ENCODE results near the gene TRPV4. TPM values are rescaled to one million over a fixed set of nuclear protein-coding genes. Genes with fewer than 3 reads are reported as not detected.

TRPV4 gene
- polyA plus RNA-seq, 2 donors, result 6.7 to 10.7 TPM

DNA sequence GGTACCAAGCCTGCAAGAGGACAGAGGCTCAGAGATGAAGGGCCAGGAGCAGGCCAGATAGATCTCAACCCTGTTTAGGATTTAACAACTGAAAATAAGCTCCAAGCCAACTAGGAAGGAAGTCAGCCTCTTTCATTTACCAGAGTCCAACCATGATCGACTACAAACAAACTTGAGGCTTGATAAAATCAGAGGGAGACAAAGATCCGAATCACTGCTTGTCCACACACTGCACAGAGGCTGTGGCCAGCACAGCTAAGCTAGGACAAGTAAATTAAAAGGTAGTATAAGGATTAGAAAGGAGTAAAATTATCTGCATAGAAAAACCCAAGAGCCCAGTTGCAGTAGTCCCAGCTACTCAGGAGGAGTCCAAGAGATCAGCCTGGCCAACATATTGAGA is 79.2 kb downstream of the TRPV4 start:
- Histone ChIP-seq H3K27me3 (ENCODE audit: control insufficient read depth in 1 of 2, insufficient read depth in 2 of 2, low read length in 2 of 2) (no peaks in the 10 kb centered on the region), H3K4me1 (ENCODE audit: control insufficient read depth in 2 of 2, insufficient read depth in 2 of 2, low read length in 1 of 2) (no peaks in the 10 kb centered on the region), H3K27ac (ENCODE audit: low read depth in 2 of 2, low read length in 1 of 2) (no peak overlapping the region), H3K36me3 (ENCODE audit: control insufficient read depth in 2 of 2, insufficient read depth in 2 of 2, low read length in 1 of 2) (no peaks in the 10 kb centered on the region), H3K9me3 (ENCODE audit: control insufficient read depth in 2 of 2, insufficient read depth in 1 of 2, low read depth in 1 of 2, low read length in 1 of 2) (peaks cover 0 to 2% of the 10 kb centered on the region in 2 donors), H3K4me3 (ENCODE audit: low read depth in 1 of 2, low read length in 2 of 2) (no peak overlapping the region)
- WGBS, 2 donors, result 35 to 52% methylated on average over 2 of the region's 2 CpGs

DNA sequence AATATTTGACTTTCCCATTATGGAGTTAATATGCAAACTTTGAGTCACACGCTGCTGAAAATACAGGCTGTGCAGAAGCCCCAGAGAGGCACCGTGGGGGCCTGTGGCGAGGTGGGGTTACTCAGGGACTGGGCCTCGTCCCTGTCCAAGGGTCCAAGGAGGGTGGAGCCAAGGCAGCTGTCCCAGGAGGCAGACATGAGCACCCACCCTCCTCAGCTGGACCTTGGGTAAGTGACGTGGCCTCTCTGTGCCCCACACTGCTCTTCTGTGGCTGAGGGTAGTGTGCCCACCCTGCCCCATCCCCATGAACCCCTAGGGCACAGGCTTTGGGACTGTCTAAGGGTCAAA is 80.2 kb downstream of the TRPV4 start:
- Histone ChIP-seq H3K27ac (ENCODE audit: low read depth in 2 of 2, low read length in 1 of 2) (no peak overlapping the region), H3K9me3 (ENCODE audit: control insufficient read depth in 2 of 2, insufficient read depth in 1 of 2, low read depth in 1 of 2, low read length in 1 of 2) (peaks cover 0 to 2% of the 10 kb centered on the region in 2 donors), H3K4me3 (ENCODE audit: low read depth in 1 of 2, low read length in 2 of 2) (no peak overlapping the region), H3K36me3 (ENCODE audit: control insufficient read depth in 2 of 2, insufficient read depth in 2 of 2, low read length in 1 of 2) (no peaks in the 10 kb centered on the region), H3K4me1 (ENCODE audit: control insufficient read depth in 2 of 2, insufficient read depth in 2 of 2, low read length in 1 of 2) (no peaks in the 10 kb centered on the region), H3K27me3 (ENCODE audit: control insufficient read depth in 1 of 2, insufficient read depth in 2 of 2, low read length in 2 of 2) (no peaks in the 10 kb centered on the region)
- 79 to 80% methylated on average over 5 of the region's 5 CpGs for WGBS, 2 donors

GRCh38 chr12:109752117-109753053 is 80.8 kb downstream of the TRPV4 start:
- no peaks in the 10 kb centered on the region for H3K36me3 ChIP-seq (ENCODE audit: control insufficient read depth in 2 of 2, insufficient read depth in 2 of 2, low read length in 1 of 2)
- H3K9me3 ChIP-seq (ENCODE audit: control insufficient read depth in 2 of 2, insufficient read depth in 1 of 2, low read depth in 1 of 2, low read length in 1 of 2), result peaks cover 0 to 2% of the 10 kb centered on the region in 2 donors
- no peaks in the 10 kb centered on the region for H3K4me1 ChIP-seq (ENCODE audit: control insufficient read depth in 2 of 2, insufficient read depth in 2 of 2, low read length in 1 of 2)
- no peaks in the 10 kb centered on the region for H3K27me3 ChIP-seq (ENCODE audit: control insufficient read depth in 1 of 2, insufficient read depth in 2 of 2, low read length in 2 of 2)
- WGBS, 2 donors, result 78 to 86% methylated on average over 6 of the region's 6 CpGs
- H3K4me3 ChIP-seq (ENCODE audit: low read depth in 1 of 2, low read length in 2 of 2), result no peak overlapping the region
- H3K27ac ChIP-seq (ENCODE audit: low read depth in 2 of 2, low read length in 1 of 2), result no peak overlapping the region

- Histone ChIP-seq H3K27ac (ENCODE audit: low read depth in 2 of 2, low read length in 1 of 2) (no peak overlapping the region), H3K9me3 (ENCODE audit: control insufficient read depth in 2 of 2, insufficient read depth in 1 of 2, low read depth in 1 of 2, low read length in 1 of 2) (no peaks in the 10 kb centered on the region), H3K4me3 (ENCODE audit: low read depth in 1 of 2, low read length in 2 of 2) (no peak overlapping the region), H3K36me3 (ENCODE audit: control insufficient read depth in 2 of 2, insufficient read depth in 2 of 2, low read length in 1 of 2) (no peaks in the 10 kb centered on the region), H3K4me1 (ENCODE audit: control insufficient read depth in 2 of 2, insufficient read depth in 2 of 2, low read length in 1 of 2) (no peaks in the 10 kb centered on the region), H3K27me3 (ENCODE audit: control insufficient read depth in 1 of 2, insufficient read depth in 2 of 2, low read length in 2 of 2) (no peaks in the 10 kb centered on the region)
- WGBS, 2 donors, result 64 to 69% methylated on average over 8 of the region's 8 CpGs
These were observed 87.9 kb downstream of the TRPV4 start for GRCh38 chr12:109744986-109745942.

GRCh38 chr12:109744026-109744425 is 89.2 kb downstream of the TRPV4 start:
- Histone ChIP-seq H3K4me3 (ENCODE audit: low read depth in 1 of 2, low read length in 2 of 2) (no peak overlapping the region), H3K36me3 (ENCODE audit: control insufficient read depth in 2 of 2, insufficient read depth in 2 of 2, low read length in 1 of 2) (no peaks in the 10 kb centered on the region), H3K4me1 (ENCODE audit: control insufficient read depth in 2 of 2, insufficient read depth in 2 of 2, low read length in 1 of 2) (no peaks in the 10 kb centered on the region), H3K27ac (ENCODE audit: low read depth in 2 of 2, low read length in 1 of 2) (no peak overlapping the region), H3K27me3 (ENCODE audit: control insufficient read depth in 1 of 2, insufficient read depth in 2 of 2, low read length in 2 of 2) (no peaks in the 10 kb centered on the region), H3K9me3 (ENCODE audit: control insufficient read depth in 2 of 2, insufficient read depth in 1 of 2, low read depth in 1 of 2, low read length in 1 of 2) (no peaks in the 10 kb centered on the region)
- 91 to 95% methylated on average over 14 of the region's 14 CpGs for WGBS, 2 donors

- H3K4me1 ChIP-seq (ENCODE audit: control insufficient read depth in 2 of 2, insufficient read depth in 2 of 2, low read length in 1 of 2), result no peaks in the 10 kb centered on the region
- no peak overlapping the region for H3K27ac ChIP-seq (ENCODE audit: low read depth in 2 of 2, low read length in 1 of 2)
- no peaks in the 10 kb centered on the region for H3K9me3 ChIP-seq (ENCODE audit: control insufficient read depth in 2 of 2, insufficient read depth in 1 of 2, low read depth in 1 of 2, low read length in 1 of 2)
- H3K4me3 ChIP-seq (ENCODE audit: low read depth in 1 of 2, low read length in 2 of 2), result no peak overlapping the region
- H3K36me3 ChIP-seq (ENCODE audit: control insufficient read depth in 2 of 2, insufficient read depth in 2 of 2, low read length in 1 of 2), result no peaks in the 10 kb centered on the region
- 86 to 89% methylated on average over 17 of the region's 17 CpGs for WGBS, 2 donors
- H3K27me3 ChIP-seq (ENCODE audit: control insufficient read depth in 1 of 2, insufficient read depth in 2 of 2, low read length in 2 of 2), result no peaks in the 10 kb centered on the region
These were observed 89.9 kb downstream of the TRPV4 start for GRCh38 chr12:109743076-109743910.

DNA sequence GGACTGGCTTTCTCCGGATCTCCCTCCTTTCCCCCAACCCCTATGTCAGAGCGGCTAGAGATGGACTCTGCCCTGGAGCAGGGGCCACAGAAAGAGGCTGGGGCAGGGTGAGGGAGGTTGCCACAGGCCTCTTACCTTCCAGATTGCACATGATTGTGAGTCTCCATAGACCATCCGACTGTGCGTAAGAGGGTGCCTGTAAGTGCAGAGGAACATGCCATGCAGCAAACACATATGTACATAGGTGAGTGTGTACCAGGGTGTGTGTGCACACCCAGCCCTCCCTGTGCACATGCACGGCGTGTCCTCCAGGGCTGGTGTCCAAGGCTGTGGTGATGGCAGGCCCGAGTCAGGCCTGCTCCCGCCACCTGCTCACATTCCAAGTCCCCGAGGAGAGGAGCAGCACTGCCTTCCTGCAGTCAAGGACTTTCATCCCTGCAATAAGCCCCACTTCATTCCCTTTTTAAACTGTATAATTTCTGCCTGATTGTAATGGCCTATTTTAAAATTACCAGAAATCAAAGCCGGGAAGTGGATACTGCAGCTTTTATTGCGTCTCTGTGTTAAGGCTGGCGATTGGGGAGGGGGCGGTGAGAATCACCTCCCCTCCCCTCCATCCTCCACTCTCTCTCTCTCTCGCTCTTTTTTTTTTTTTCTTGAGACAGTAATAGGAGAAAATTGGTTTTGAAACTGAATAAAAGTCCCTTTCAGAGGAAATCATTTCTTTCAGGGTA is 91.1 kb downstream of the TRPV4 start:
- WGBS, 2 donors, result 78 to 82% methylated on average over 14 of the region's 14 CpGs
- no peak overlapping the region for H3K4me3 ChIP-seq (ENCODE audit: low read depth in 1 of 2, low read length in 2 of 2)
- H3K27me3 ChIP-seq (ENCODE audit: control insufficient read depth in 1 of 2, insufficient read depth in 2 of 2, low read length in 2 of 2), result no peaks in the 10 kb centered on the region
- no peaks in the 10 kb centered on the region for H3K36me3 ChIP-seq (ENCODE audit: control insufficient read depth in 2 of 2, insufficient read depth in 2 of 2, low read length in 1 of 2)
- H3K4me1 ChIP-seq (ENCODE audit: control insufficient read depth in 2 of 2, insufficient read depth in 2 of 2, low read length in 1 of 2), result no peaks in the 10 kb centered on the region
- no peak overlapping the region for H3K27ac ChIP-seq (ENCODE audit: low read depth in 2 of 2, low read length in 1 of 2)
- no peaks in the 10 kb centered on the region for H3K9me3 ChIP-seq (ENCODE audit: control insufficient read depth in 2 of 2, insufficient read depth in 1 of 2, low read depth in 1 of 2, low read length in 1 of 2)

GRCh38 chr12:109741286-109741969 is 91.8 kb downstream of the TRPV4 start:
- Histone ChIP-seq H3K27me3 (ENCODE audit: control insufficient read depth in 1 of 2, insufficient read depth in 2 of 2, low read length in 2 of 2) (no peaks in the 10 kb centered on the region), H3K36me3 (ENCODE audit: control insufficient read depth in 2 of 2, insufficient read depth in 2 of 2, low read length in 1 of 2) (no peaks in the 10 kb centered on the region), H3K27ac (ENCODE audit: low read depth in 2 of 2, low read length in 1 of 2) (no peak overlapping the region), H3K4me1 (ENCODE audit: control insufficient read depth in 2 of 2, insufficient read depth in 2 of 2, low read length in 1 of 2) (no peaks in the 10 kb centered on the region), H3K9me3 (ENCODE audit: control insufficient read depth in 2 of 2, insufficient read depth in 1 of 2, low read depth in 1 of 2, low read length in 1 of 2) (peaks cover 0 to 3% of the 10 kb centered on the region in 2 donors), H3K4me3 (ENCODE audit: low read depth in 1 of 2, low read length in 2 of 2) (no peak overlapping the region)
- 79 to 87% methylated on average over 4 of the region's 4 CpGs for WGBS, 2 donors
